Progenitor cell of endocrine pancreas (in vitro differentiated cells): ENCODE measurements around the gene CCDC192. TPM values are rescaled to one million over a fixed set of nuclear protein-coding genes. Genes with fewer than 3 reads are reported as not detected.

ENCODE experiments used
- DNase-seq: peaks from one replicate; pipeline ENCODE4 v3.0.0; 2021; ENCODE audit warnings: low spot score; ENCODE audit not compliant: unreplicated experiment
- H3K27ac Mint-ChIP-seq: 2 replicates; pipeline ENCODE4 v1.8.0; 2021; ENCODE audit warnings: mild to moderate bottlenecking, moderate library complexity, mixed read lengths
- H3K27me3 Mint-ChIP-seq: 2 replicates; pipeline ENCODE4 v1.8.0; 2021; ENCODE audit warnings: mixed read lengths
- H3K36me3 Mint-ChIP-seq: 2 replicates; pipeline ENCODE4 v1.8.0; 2022; ENCODE audit warnings: mixed read lengths; ENCODE audit not compliant: insufficient read depth
- H3K4me1 Mint-ChIP-seq: 2 replicates; pipeline ENCODE4 v1.8.0; 2021; ENCODE audit warnings: low read depth, mixed read lengths
- H3K4me3 Mint-ChIP-seq: 2 replicates; pipeline ENCODE4 v1.8.0; 2021; ENCODE audit warnings: low read depth, mild to moderate bottlenecking, moderate library complexity, mixed read lengths
- H3K9me3 Mint-ChIP-seq: 2 replicates; pipeline ENCODE4 v1.8.0; 2021; ENCODE audit warnings: low read depth, mixed read lengths
- CTCF ChIP-seq: fragments of 200-600 bp; sonication (generic); IDR thresholded peaks from one replicate; pipeline ENCODE4 v1.5.0; 2021; ENCODE audit warnings: antibody characterized with exemption, mild to moderate bottlenecking; ENCODE audit not compliant: unreplicated experiment
- total RNA-seq: library from RNA; stranded (reverse); gene quantifications from 2 replicates; pipeline ENCODE4 v1.2.1, GENCODE V29; 2021

The CCDC192 gene
- total RNA-seq, 1 donor from 2014 or later: not detected

- no peaks in the 10 kb centered on the region for H3K4me1 Mint-ChIP-seq
- H3K9me3 Mint-ChIP-seq: peaks cover 15% of the 10 kb centered on the region
- DNase-seq: no peak
- H3K27ac Mint-ChIP-seq: no peak overlapping the region
- no peak overlapping the region for H3K4me3 Mint-ChIP-seq
- no peak for TF ChIP-seq CTCF
- H3K36me3 Mint-ChIP-seq: peaks cover 2% of the 10 kb centered on the region
- H3K27me3 Mint-ChIP-seq: no peaks in the 10 kb centered on the region
Observed at GRCh38 chr5:127854520-127854919, 151.3 kb downstream of the CCDC192 start.

GRCh38 chr5:127856292-127856691 lies 153.1 kb downstream of the CCDC192 start:
- H3K4me1 Mint-ChIP-seq: no peaks in the 10 kb centered on the region
- no peaks in the 10 kb centered on the region for H3K27me3 Mint-ChIP-seq
- H3K4me3 Mint-ChIP-seq: no peak overlapping the region
- DNase-seq: no peak
- H3K36me3 Mint-ChIP-seq: peaks cover 3% of the 10 kb centered on the region
- no peak overlapping the region for H3K27ac Mint-ChIP-seq
- peaks cover 20% of the 10 kb centered on the region for H3K9me3 Mint-ChIP-seq
- TF ChIP-seq CTCF: no peak

GRCh38 chr5:127858116-127858784 lies 155.1 kb downstream of the CCDC192 start:
- no peaks in the 10 kb centered on the region for H3K4me1 Mint-ChIP-seq
- H3K27me3 Mint-ChIP-seq: no peaks in the 10 kb centered on the region
- peaks cover 20% of the 10 kb centered on the region for H3K9me3 Mint-ChIP-seq
- H3K4me3 Mint-ChIP-seq: no peak overlapping the region
- DNase-seq: no peak
- H3K27ac Mint-ChIP-seq: no peak overlapping the region
- TF ChIP-seq CTCF: no peak
- peaks cover 3% of the 10 kb centered on the region for H3K36me3 Mint-ChIP-seq

GRCh38 chr5:127860291-127860690 lies 157.1 kb downstream of the CCDC192 start:
- H3K4me3 Mint-ChIP-seq: no peak overlapping the region
- H3K9me3 Mint-ChIP-seq: peaks cover 17% of the 10 kb centered on the region
- no peaks in the 10 kb centered on the region for H3K27me3 Mint-ChIP-seq
- no peak for TF ChIP-seq CTCF
- H3K27ac Mint-ChIP-seq: no peak overlapping the region
- H3K36me3 Mint-ChIP-seq: peaks cover 2% of the 10 kb centered on the region
- no peak for DNase-seq
- H3K4me1 Mint-ChIP-seq: peaks cover under 1% of the 10 kb centered on the region

GRCh38 chr5:127863161-127863560 lies 160.0 kb downstream of the CCDC192 start:
- H3K4me1 Mint-ChIP-seq: peaks cover 7% of the 10 kb centered on the region
- no peak overlapping the region for H3K27ac Mint-ChIP-seq
- H3K9me3 Mint-ChIP-seq: peaks cover 6% of the 10 kb centered on the region
- H3K36me3 Mint-ChIP-seq: peaks cover 1% of the 10 kb centered on the region
- DNase-seq: no peak
- H3K27me3 Mint-ChIP-seq: no peaks in the 10 kb centered on the region
- no peak for TF ChIP-seq CTCF
- no peak overlapping the region for H3K4me3 Mint-ChIP-seq
